GM18526 (cell line): ENCODE data around the gene TNFAIP8L1.
A peak's percentile ranks its signal among the peaks of the same experiment; 100 is the strongest.

Experiments used
- POLR2A ChIP-seq: IDR thresholded peaks from 3 replicates; pipeline ENCODE4 v1.6.1; 2011; ENCODE audit not compliant: insufficient read length; ENCODE audit errors: extremely low read depth

TNFAIP8L1 gene

DNA sequence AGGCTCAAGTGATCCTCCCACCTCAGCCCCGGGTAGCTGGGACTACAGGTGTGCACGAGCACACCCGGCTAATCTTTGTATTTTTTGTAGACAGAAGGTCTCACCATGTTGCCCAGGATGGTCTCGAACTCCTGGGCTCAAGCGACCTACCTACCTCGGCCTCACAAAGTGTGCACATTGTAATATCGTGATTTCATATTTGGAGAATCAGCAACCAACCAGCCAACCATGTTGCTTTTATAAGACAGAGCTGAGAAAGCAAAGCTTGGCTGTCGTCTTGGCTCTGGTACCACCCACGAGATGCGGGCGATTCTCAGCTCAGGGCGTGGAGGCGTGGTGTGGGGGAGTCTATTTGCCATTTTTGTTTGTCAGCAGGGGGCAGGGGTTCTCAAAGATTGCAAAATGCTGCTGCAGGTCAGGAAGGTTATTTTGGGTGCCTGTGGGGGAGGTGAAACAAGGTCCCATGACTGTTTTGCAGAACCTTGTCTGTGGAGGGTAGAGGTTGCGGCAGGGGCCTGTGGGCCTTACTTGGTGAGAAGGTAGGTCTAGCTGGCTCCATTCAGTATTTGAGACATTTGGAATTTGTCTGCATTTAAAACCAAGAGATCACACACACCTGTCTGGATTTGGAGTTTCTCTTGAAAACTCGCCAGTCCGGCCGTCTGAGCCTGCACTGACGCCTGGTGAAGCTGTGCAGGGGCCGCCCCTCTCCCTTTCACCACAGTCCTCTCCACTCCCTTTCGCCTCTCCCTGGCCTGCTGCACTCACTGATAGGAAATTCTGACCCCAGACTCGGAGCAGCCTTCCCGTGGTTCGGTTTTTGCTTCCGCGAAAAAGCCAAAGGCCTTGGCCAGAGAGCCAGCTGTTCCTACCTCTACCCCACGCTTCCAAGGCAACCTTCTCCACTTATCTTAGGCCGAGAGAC is 15.4 kb downstream of the TNFAIP8L1 start:
- no peak for TF ChIP-seq POLR2A

DNA sequence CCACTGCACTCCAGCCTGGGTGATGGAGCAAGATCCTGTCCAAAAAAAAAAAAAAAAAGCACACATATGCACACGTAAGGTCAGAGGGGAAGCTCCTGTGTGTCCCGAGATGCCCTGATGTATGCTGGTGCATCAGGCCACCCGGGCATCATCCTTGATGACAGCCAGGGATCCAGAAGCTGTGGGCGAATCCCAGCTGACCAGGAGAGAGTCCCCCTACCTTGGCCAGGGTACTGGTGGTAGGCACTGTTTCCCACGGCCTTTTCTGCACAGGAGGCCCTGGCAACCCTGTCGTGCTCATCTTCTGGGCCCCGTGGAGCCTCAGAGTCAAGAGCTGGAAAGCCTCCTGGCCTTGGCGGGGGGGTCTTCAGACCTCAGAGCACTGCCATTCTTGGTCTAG is 16.8 kb downstream of the TNFAIP8L1 start:
- no peak for TF ChIP-seq POLR2A

DNA sequence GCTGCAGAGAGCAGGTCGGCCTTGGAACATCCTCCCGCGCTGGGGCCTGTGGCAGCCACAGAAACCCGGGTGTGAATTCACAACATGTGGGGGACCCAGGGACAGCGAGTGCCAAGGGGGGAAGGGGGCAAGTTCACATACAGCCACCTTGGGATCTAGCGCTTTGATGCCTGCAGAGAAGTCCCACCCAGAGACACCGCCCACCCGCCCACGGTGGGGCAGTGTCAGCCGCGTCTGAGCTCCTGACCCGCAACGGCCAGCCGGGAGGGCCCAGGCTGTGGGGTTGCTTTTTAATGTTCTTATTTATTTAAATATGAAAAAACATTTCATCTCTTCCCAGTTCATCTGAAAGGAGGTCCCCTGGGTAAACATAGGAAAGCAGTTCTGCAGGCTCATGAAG is 17.9 kb downstream of the TNFAIP8L1 start:
- TF ChIP-seq POLR2A = no peak

DNA sequence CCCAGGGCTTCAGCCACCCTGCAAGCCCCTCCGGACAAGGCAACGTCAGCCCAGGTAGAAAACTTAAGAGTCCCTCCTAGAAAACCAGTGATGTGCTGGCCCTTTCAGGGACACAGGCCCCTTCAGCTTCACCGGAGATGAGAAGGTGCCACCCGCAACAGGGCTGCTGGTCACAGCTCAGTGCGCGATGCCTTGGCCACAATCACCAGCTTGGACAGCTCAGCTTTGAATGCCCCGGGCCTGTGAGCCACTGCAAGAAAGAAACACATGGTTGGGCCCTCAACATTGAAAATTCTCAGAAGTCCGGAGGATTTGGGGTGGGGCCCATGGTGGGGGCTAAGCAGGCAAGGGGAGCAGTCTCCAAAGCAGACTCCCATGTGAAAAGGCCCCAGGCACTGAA is 18.5 kb downstream of the TNFAIP8L1 start:
- TF ChIP-seq POLR2A = no peak

DNA sequence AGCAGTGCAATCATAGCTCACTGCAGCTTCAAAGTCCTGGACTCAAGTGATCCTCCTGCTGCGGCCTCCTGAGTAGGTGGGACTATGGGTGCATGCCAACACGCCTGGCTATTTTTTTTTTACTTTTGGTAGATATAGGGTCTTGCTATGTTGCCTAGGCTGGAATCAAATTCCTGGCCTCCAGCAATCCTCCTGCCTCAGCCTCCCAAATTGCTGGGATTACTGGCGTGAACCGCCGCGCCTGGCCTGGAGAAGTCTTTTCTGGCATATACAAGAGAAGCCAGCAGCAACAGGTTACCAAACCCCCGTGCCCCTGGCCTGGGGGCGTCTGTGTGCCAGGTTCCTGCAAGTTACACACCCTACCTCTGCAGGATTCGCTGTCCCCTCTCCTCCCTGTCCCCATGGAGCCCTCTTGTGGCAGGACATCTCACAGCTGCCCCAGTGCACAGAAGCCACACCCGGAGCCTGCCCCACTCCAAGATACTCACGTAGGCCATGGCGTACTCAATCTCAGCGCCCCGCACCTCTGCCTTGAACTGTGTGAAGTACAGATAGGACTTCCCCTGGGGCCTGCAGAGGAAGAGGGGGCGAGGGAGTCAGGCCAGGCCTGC is 21.0 kb downstream of the TNFAIP8L1 start:
- TF ChIP-seq POLR2A = no peak

DNA sequence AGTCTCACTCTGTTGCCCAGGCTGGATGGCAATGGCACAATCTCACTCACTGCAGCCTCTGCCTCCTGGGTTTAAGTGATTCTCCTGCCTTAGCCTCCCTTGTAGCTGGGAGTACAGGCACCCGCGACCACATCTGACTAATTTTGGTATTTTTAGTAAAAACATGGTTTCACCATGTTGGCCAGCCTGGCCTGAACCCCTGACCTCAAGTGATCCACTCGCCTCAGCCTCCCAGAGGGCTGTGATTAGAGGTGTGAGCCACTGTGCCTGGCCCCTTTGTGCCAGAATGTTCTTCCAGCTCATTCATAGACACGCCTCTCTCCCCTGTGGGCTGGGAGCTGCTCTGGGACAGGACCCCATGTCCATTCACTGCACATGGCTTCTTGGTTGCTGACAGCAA is 21.7 kb downstream of the TNFAIP8L1 start:
- TF ChIP-seq POLR2A = no peak

DNA sequence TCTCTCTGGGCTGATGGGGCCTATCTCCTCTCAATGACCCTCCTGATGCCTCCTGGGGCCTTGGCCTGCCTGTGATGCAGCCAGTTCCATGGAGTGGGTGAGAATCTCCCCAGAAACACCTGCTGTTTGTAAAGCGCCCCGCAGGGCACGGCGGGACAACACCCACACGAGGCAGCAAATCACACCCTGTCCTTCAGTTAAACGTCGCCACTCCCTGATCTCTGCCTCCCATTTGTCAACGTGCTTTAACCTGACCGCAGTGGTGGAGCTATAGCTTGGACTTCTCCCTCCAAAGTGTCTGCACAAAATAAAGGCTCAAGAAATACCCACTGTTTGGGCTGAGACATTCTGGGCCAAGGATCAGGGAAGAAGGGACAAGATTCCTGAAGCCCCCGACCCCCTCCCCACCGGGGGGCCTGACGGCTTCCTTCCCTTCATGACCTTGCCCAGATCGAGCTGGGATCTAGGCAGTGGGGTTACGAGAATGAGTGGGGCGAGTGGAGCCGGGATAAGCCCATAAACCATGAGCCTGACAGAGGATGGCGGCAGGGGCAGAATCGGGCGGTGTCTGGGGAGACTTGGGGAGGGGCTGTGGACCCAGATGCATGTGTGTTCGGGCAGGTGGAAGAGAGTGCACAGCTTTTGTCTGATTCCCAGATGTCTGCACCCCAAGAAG is 22.8 kb downstream of the TNFAIP8L1 start:
- TF ChIP-seq POLR2A = no peak

DNA sequence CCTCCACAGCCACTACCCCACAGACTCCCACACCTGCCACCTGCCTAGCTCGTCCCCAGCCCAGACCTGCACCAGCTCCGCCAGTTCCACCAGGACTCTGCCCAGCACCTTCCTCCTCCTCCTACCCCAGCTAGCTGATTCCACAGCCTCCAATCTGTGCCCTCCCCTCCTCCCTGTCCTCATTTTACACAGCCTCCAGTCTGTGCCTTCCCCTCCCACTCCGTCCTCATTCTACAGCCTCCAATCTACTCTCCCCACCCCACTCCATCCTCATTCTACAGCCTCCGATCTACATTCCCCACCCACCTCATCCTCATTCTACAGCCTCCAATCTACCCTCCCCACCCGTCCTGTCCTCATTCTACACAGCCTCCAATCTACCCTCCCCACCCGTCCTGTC is 23.5 kb downstream of the TNFAIP8L1 start:
- TF ChIP-seq POLR2A = no peak

DNA sequence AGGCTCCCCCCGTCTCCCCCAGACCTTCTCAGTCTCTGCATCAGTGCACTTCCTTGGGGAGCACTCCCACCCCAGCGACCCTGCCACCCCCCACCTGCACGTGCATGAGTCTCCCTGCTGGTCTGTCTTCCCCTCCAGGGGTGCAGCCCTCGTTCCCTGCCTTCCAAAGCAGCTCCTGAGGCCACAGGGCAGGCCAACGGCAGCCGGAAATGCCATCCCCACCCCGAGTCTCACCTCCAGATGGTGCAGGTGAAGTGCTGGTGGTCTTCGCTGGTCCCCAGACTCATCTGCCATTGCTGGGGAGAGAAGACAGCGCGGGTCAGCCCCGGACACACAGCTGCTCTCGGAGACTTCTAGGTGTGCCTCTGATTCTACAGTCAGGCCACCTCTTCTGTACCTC is 25.3 kb downstream of the TNFAIP8L1 start:
- no peak for TF ChIP-seq POLR2A

DNA sequence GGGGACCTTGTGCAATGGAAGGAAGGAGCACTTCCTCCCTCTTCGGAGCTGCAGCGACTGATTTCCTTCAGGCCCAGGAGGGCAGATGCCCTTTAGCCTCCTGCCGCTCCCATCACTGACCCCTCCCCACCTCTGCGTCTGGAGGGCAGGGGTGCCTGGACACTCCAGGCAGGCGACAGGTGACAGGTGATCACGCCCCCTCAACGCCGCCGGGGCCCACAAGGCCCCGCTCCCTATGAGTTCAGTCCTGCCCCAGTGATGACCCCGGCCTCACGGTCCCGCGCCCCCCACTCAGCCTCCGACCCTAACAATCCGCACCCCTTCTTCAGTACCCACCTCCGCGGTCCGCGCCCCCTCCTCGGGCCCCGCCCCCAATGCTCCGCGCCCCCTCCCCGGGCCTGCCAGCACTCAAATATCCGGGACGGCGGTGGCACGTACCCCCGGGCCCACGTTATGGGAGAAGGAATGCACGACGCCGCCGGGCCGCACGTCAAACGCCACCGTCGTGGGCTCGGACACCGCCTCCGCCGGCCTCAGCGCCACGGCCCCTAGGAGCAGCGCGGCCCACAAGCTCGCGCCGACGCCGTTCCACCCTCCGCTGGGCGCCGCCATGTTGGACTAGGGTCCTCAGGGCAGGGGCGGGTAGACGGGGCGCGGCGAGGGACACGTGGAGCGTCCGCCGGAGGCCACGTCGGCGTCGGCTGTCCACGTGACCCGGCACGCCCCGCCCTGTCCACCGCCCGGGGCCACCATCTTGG is 30.6 kb downstream of the TNFAIP8L1 start, which contains the start of gene MYDGF:
TSS of gene MYDGF (minus strand) at position 620 of the 758 bp plus-strand sequence. CDS start at position 612, 8 bp downstream.
- TF ChIP-seq POLR2A = peak; percentile 73

DNA sequence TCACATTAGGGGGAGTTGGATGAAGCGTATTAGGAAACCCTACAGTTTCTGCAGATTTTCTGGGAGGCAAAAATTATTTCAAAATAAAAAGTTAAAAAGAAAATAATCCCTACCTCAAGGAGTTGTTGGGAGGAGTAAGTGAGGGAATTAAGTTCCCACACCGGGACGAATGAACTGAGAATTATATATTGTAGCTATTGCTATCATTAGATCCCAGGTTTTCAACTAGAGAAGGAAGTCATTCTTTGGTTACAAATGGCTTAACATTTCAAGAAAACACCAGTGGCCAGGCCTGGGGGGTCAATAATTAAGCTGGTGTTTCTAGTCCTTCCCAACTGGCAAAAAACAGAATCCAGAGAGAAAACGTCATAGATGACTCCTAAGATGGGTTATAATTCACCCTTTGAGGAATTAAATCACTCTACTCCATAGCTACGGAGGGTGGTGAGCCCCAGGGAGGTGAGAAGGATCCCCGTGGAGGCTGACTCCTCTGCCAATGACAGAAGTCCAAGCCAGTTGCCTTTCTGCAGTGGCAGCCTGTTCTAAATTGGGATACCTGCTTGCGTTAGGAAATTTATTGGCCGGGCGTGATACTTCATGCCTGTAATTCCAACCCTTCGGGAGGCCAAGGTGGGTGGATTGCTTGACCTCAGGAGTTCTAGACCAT is 32.0 kb downstream of the TNFAIP8L1 start:
- no peak for TF ChIP-seq POLR2A

DNA sequence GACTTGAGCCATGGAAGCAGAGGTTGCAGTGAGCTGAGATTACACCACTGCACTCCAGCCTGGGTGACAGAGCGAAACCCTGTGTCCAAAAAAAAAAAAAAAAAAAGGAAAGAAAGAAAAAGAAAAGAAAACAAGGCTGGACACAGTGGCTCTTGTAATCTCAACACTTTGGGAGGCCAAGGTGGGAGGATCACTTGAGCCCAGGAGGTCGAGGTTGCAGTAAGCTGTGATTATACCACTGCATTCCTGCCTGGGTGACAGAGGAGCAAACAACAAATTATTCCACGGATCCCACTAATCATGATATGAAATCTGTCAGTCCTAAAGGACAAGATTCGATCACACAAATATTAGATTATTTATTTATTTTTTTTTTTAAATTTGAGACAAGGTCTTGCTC is 33.9 kb downstream of the TNFAIP8L1 start:
- no peak for TF ChIP-seq POLR2A

DNA sequence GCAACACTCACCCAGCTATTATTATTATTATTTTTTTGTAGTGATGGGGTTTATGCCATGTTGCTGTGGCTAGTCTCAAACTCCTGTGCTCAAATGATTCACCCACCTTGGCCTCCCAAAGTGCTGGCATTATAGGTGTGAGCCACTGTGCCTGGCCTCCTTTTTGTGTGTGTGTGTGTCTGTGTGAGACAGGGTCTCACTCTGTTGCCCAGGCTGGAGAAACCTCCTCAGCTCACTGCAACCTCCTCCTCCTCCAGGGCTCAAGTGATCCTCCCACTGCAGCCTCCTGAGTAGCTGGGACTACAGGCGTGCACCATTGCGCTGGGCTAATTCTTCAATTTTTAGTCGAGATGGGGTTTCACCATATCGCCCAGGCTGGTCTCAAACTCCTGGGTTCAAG is 34.4 kb downstream of the TNFAIP8L1 start:
- no peak for TF ChIP-seq POLR2A

DNA sequence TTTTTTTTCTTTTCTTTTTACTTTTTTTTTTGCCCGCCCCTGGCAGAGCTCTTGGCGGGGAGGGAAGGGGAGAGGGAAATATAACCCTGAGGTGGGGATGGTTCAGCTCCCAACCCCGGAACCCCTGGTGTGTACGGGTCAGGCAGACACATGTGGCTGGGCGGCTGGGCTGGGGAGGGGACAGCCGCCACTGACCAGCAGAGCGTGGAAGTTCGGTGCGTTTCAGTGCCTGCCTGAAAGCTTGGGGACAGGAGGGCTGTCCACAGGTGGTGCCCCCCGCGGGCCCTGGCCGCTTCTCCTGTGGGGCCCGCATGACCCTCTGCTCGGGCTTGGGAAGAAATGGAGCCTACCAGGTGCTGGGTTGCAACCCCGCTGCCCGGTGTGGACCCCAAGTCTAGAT is 36.0 kb downstream of the TNFAIP8L1 start:
- TF ChIP-seq POLR2A = no peak
